Endothelial cell (in vitro differentiated cells): ENCODE measurements around the gene PCK2. TPM values are rescaled to one million over a fixed set of nuclear protein-coding genes. Genes with fewer than 3 reads are reported as not detected.

ENCODE experiments used
- DNase-seq: peaks from one replicate; pipeline ENCODE4 v3.0.0; 2021; ENCODE audit warnings: low spot score
- H3K27ac Mint-ChIP-seq: one replicate; pipeline ENCODE4 v1.8.0; 2021; ENCODE audit warnings: mixed read lengths, inconsistent platforms; ENCODE audit not compliant: unreplicated experiment
- H3K27me3 Mint-ChIP-seq: one replicate; pipeline ENCODE4 v1.8.0; 2021; ENCODE audit warnings: mild to moderate bottlenecking, moderate library complexity, mixed read lengths, inconsistent platforms; ENCODE audit not compliant: unreplicated experiment
- H3K36me3 Mint-ChIP-seq: one replicate; pipeline ENCODE4 v1.8.0; 2021; ENCODE audit warnings: mild to moderate bottlenecking, low read depth, mixed read lengths, inconsistent platforms; ENCODE audit not compliant: unreplicated experiment
- H3K4me1 Mint-ChIP-seq: one replicate; pipeline ENCODE4 v1.8.0; 2021; ENCODE audit warnings: mild to moderate bottlenecking, mixed read lengths, inconsistent platforms; ENCODE audit not compliant: unreplicated experiment
- H3K4me3 Mint-ChIP-seq: one replicate; pipeline ENCODE4 v1.8.0; 2021; ENCODE audit warnings: mild to moderate bottlenecking, mixed read lengths, inconsistent platforms; ENCODE audit not compliant: unreplicated experiment
- H3K9me3 Mint-ChIP-seq: one replicate; pipeline ENCODE4 v1.8.0; 2021; ENCODE audit warnings: mixed read lengths, inconsistent platforms; ENCODE audit not compliant: unreplicated experiment
- CTCF ChIP-seq: fragments of 200-600 bp; sonication (generic); IDR thresholded peaks from one replicate; pipeline ENCODE4 v1.5.0; 2021; ENCODE audit warnings: antibody characterized with exemption; ENCODE audit not compliant: unreplicated experiment
- total RNA-seq: library from RNA; stranded (reverse); fragmentation: NEBNext Ultra II Directional; extraction: Animal tissue kit (Norgen Biotek cat#: 25700); gene quantifications from one replicate; pipeline ENCODE4 v1.2.1, GENCODE V29; 2021; ENCODE audit not compliant: unreplicated experiment

PCK2 gene
- total RNA-seq, 1 donor from 2014 or later, result 23.9 TPM

GRCh38 chr14:24077086-24077485, 17.0 kb upstream of the PCK2 start:
- peaks cover 10% of the 10 kb centered on the region for H3K27me3 Mint-ChIP-seq
- H3K9me3 Mint-ChIP-seq, result no peaks in the 10 kb centered on the region
- no peak for TF ChIP-seq CTCF
- H3K4me3 Mint-ChIP-seq, result no peak overlapping the region
- no peak for DNase-seq
- H3K27ac Mint-ChIP-seq, result no peak overlapping the region
- no peaks in the 10 kb centered on the region for H3K36me3 Mint-ChIP-seq
- H3K4me1 Mint-ChIP-seq, result peaks cover 3% of the 10 kb centered on the region

- TF ChIP-seq CTCF, result no peak
- Mint-ChIP-seq H3K4me1 (peaks cover 5% of the 10 kb centered on the region), H3K27ac (no peak overlapping the region), H3K36me3 (no peaks in the 10 kb centered on the region), H3K9me3 (no peaks in the 10 kb centered on the region), H3K27me3 (peaks cover 12% of the 10 kb centered on the region), H3K4me3 (peak overlapping the region; percentile 68)
- no peak for DNase-seq
Measured at GRCh38 chr14:24078146-24078545, 16.0 kb upstream of the PCK2 start.

GRCh38 chr14:24079491-24080141, 14.5 kb upstream of the PCK2 start:
- TF ChIP-seq CTCF, result no peak
- Mint-ChIP-seq H3K27me3 (peaks cover 12% of the 10 kb centered on the region), H3K27ac (no peak overlapping the region), H3K4me1 (peaks cover 5% of the 10 kb centered on the region), H3K9me3 (no peaks in the 10 kb centered on the region), H3K36me3 (no peaks in the 10 kb centered on the region), H3K4me3 (no peak overlapping the region)
- no peak for DNase-seq

GRCh38 chr14:24080142-24080530, 14.0 kb upstream of the PCK2 start:
- no peak for DNase-seq
- Mint-ChIP-seq H3K4me1 (peaks cover 5% of the 10 kb centered on the region), H3K4me3 (no peak overlapping the region), H3K36me3 (no peaks in the 10 kb centered on the region), H3K27ac (no peak overlapping the region), H3K9me3 (no peaks in the 10 kb centered on the region), H3K27me3 (peaks cover 15% of the 10 kb centered on the region)
- no peak for TF ChIP-seq CTCF

- Mint-ChIP-seq H3K27me3 (peaks cover 15% of the 10 kb centered on the region), H3K9me3 (no peaks in the 10 kb centered on the region), H3K4me3 (no peak overlapping the region), H3K27ac (no peak overlapping the region), H3K36me3 (no peaks in the 10 kb centered on the region), H3K4me1 (peaks cover 5% of the 10 kb centered on the region)
- no peak for TF ChIP-seq CTCF
- DNase-seq, result peak; percentile 33
Measured at GRCh38 chr14:24080888-24081738, 13.0 kb upstream of the PCK2 start.
